Measurements from ENCODE around the gene ANAPC13.

The ANAPC13 gene

DNA sequence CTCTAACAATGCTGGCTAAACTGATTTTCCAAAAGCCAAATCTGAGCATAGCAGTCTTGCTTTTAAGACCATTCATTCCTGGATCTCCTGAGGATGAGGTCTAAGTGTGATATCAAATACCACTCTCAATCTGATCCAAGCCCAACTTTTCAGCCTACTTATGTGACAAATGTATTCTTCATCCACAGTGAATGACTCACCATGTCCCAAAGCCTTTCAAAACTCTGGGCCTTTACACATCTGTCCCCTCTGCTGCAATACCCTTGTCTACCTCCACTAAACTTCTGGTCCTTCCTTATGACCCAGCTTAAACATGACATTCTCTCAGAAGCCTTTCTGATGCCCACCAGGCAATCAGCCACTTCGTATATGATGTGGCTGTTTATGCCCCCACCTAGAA lies 4.6 kb downstream of the ANAPC13 start:
- POLR2A ChIA-PET = no interaction called here
- no peak for DNase-seq (ENCODE audit: extremely low spot score)
- TF ChIP-seq L3MBTL2 (conservative IDR thresholded peaks at IDR 0.05) = no peak
- TF ChIP-seq TARDBP (IDR thresholded peaks at IDR 0.05) = no peak
- TF ChIP-seq NFRKB (IDR thresholded peaks at IDR 0.05) = no peak
- TF ChIP-seq PKNOX1 (IDR thresholded peaks at IDR 0.05) = no peak
- TF ChIP-seq FOXK2 (IDR thresholded peaks at IDR 0.05) = no peak
- no peak for TF ChIP-seq LEF1 (IDR thresholded peaks at IDR 0.05; ENCODE audit: borderline replicate concordance)
- TF ChIP-seq HDGF (IDR thresholded peaks at IDR 0.05; ENCODE audit: borderline replicate concordance) = no peak
- TF ChIP-seq SUZ12 (IDR thresholded peaks at IDR 0.05) = no peak
- TF ChIP-seq FOXA1 (IDR thresholded peaks at IDR 0.05) = no peak
- TF ChIP-seq SP1 (IDR thresholded peaks at IDR 0.05) = no peak
- TF ChIP-seq ARNT (IDR thresholded peaks at IDR 0.05) = no peak
- no peak for TF ChIP-seq BHLHE40 (IDR thresholded peaks at IDR 0.05; ENCODE audit: borderline replicate concordance)
- TF ChIP-seq FOXM1 (IDR thresholded peaks at IDR 0.05; ENCODE audit: borderline replicate concordance) = no peak
- TF ChIP-seq ZNF384 (IDR thresholded peaks at IDR 0.05) = no peak
- CTCF ChIA-PET = no interaction called here

DNA sequence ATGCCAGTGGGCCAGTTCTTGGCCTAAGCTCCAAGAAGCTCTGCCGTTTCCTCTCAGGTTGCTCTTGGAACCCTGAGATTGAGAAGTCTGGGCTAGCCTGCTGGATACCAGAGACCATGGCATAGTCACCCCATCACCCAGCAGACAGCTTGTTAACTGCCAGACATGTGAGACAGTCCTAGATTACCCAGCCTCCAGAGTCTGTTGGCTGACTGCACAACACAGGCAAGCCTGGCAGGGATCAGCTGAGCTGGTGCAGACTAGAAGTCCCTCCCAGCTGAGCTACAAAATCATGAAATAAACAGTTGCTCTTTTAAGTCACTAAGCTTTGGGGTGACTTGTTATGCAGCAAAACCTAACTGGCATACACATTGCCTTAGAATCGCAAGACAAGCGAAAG lies 5.2 kb downstream of the ANAPC13 start:
- POLR2A ChIA-PET = no interaction called here
- no peak for DNase-seq (ENCODE audit: extremely low spot score)
- TF ChIP-seq NFRKB (IDR thresholded peaks at IDR 0.05) (no peak), PKNOX1 (IDR thresholded peaks at IDR 0.05) (no peak), BHLHE40 (IDR thresholded peaks at IDR 0.05; ENCODE audit: borderline replicate concordance) (no peak), ZNF384 (IDR thresholded peaks at IDR 0.05) (no peak), SUZ12 (IDR thresholded peaks at IDR 0.05) (no peak), FOXK2 (IDR thresholded peaks at IDR 0.05) (no peak), CTBP1 (IDR thresholded peaks at IDR 0.05; ENCODE audit: borderline replicate concordance) (no peak), ARNT (IDR thresholded peaks at IDR 0.05) (no peak)
- CTCF ChIA-PET = interaction anchor here (0.7 kb wide), 1 partner anchor 11 kb away, joined by 3 read pairs; no protein-coding TSS in a partner anchor

GRCh38 chr3:134477938-134478337 lies 7.8 kb downstream of the ANAPC13 start:
- DNase-seq (ENCODE audit: extremely low spot score) = no peak
- ChIA-PET CTCF (interaction anchor here (2.6 kb wide), 1 partner anchor 170 kb away, joined by 9 read pairs; no protein-coding TSS in a partner anchor), POLR2A (interaction anchor here (1.5 kb wide), 1 partner anchor 8 kb away, joined by 13 read pairs; the partner anchor contains the start of genes ANAPC13 and CEP63)
- TF ChIP-seq BHLHE40 (IDR thresholded peaks at IDR 0.05; ENCODE audit: borderline replicate concordance) (no peak), LEF1 (IDR thresholded peaks at IDR 0.05; ENCODE audit: borderline replicate concordance) (no peak), CTBP1 (IDR thresholded peaks at IDR 0.05; ENCODE audit: borderline replicate concordance) (no peak), ARNT (IDR thresholded peaks at IDR 0.05) (no peak), SUZ12 (IDR thresholded peaks at IDR 0.05) (no peak), FOXM1 (IDR thresholded peaks at IDR 0.05; ENCODE audit: borderline replicate concordance) (no peak), ZNF384 (IDR thresholded peaks at IDR 0.05) (no peak), L3MBTL2 (conservative IDR thresholded peaks at IDR 0.05) (no peak), TARDBP (IDR thresholded peaks at IDR 0.05) (no peak), PKNOX1 (IDR thresholded peaks at IDR 0.05) (no peak), ELF4 (IDR thresholded peaks at IDR 0.05) (no peak), FOXA1 (IDR thresholded peaks at IDR 0.05) (no peak), SP1 (IDR thresholded peaks at IDR 0.05) (no peak)

GRCh38 chr3:134477002-134477401 lies 8.8 kb downstream of the ANAPC13 start:
- TF ChIP-seq FOXM1 (IDR thresholded peaks at IDR 0.05; ENCODE audit: borderline replicate concordance) = no peak
- no peak for TF ChIP-seq SUZ12 (IDR thresholded peaks at IDR 0.05)
- no peak for TF ChIP-seq CTBP1 (IDR thresholded peaks at IDR 0.05; ENCODE audit: borderline replicate concordance)
- no peak for TF ChIP-seq ZNF384 (IDR thresholded peaks at IDR 0.05)
- no peak for TF ChIP-seq SP1 (IDR thresholded peaks at IDR 0.05)
- no peak for TF ChIP-seq LEF1 (IDR thresholded peaks at IDR 0.05; ENCODE audit: borderline replicate concordance)
- TF ChIP-seq FOXK2 (IDR thresholded peaks at IDR 0.05) = no peak
- no peak for TF ChIP-seq TARDBP (IDR thresholded peaks at IDR 0.05)
- no peak for TF ChIP-seq L3MBTL2 (conservative IDR thresholded peaks at IDR 0.05)
- no peak for TF ChIP-seq NFRKB (IDR thresholded peaks at IDR 0.05)
- TF ChIP-seq ELF4 (IDR thresholded peaks at IDR 0.05) = no peak
- ChIA-PET CTCF (interaction anchor here (0.6 to 2.6 kb wide), 2 partner anchors 29 to 169 kb away, joined by 3 to 9 read pairs; no protein-coding TSS in a partner anchor), POLR2A (interaction anchor here (1.5 kb wide), 1 partner anchor 9 kb away, joined by 13 read pairs; the partner anchor contains the start of genes ANAPC13 and CEP63)
- DNase-seq (ENCODE audit: extremely low spot score) = no peak

- POLR2A ChIA-PET = no interaction called here
- CTCF ChIA-PET = interaction anchor here (2.6 kb wide), 1 partner anchor 168 kb away, joined by 9 read pairs; no protein-coding TSS in a partner anchor
- no peak for TF ChIP-seq ZNF384 (IDR thresholded peaks at IDR 0.05)
- TF ChIP-seq L3MBTL2 (conservative IDR thresholded peaks at IDR 0.05) = no peak
- TF ChIP-seq FOXM1 (IDR thresholded peaks at IDR 0.05; ENCODE audit: borderline replicate concordance) = no peak
- no peak for TF ChIP-seq NFRKB (IDR thresholded peaks at IDR 0.05)
- TF ChIP-seq LEF1 (IDR thresholded peaks at IDR 0.05; ENCODE audit: borderline replicate concordance) = no peak
- DNase-seq (ENCODE audit: extremely low spot score) = no peak
Observed at GRCh38 chr3:134476306-134476705, 9.5 kb downstream of the ANAPC13 start.

GRCh38 chr3:134474956-134475355 lies 10.8 kb downstream of the ANAPC13 start:
- ChIA-PET CTCF (interaction anchor here (3.8 kb wide), 1 partner anchor 167 kb away, joined by 26 read pairs; no protein-coding TSS in a partner anchor), POLR2A (no interaction called here)
- no peak for DNase-seq (ENCODE audit: extremely low spot score)
- TF ChIP-seq FOXK2 (IDR thresholded peaks at IDR 0.05) (no peak), PKNOX1 (IDR thresholded peaks at IDR 0.05) (no peak), ZNF384 (IDR thresholded peaks at IDR 0.05) (no peak), FOXA1 (IDR thresholded peaks at IDR 0.05) (no peak), SP1 (IDR thresholded peaks at IDR 0.05) (no peak), LEF1 (IDR thresholded peaks at IDR 0.05; ENCODE audit: borderline replicate concordance) (no peak), BHLHE40 (IDR thresholded peaks at IDR 0.05; ENCODE audit: borderline replicate concordance) (no peak), ARNT (IDR thresholded peaks at IDR 0.05) (no peak), TARDBP (IDR thresholded peaks at IDR 0.05) (no peak), L3MBTL2 (conservative IDR thresholded peaks at IDR 0.05) (no peak), CTBP1 (IDR thresholded peaks at IDR 0.05; ENCODE audit: borderline replicate concordance) (no peak), NFRKB (IDR thresholded peaks at IDR 0.05) (no peak)
